Stimulated activated CD4-positive, alpha-beta T cell treated with anti-CD3 and anti-CD28 coated beads, Interleukin-4, amount 100 ng/mL, for 24 hours (primary cell): ENCODE measurements around the gene RBL1.
"Not testable (repeated sequence)": the region's sequence is repeated elsewhere in the genome, so short reads cannot be mapped to it uniquely, and the experiment has no call there.

Experiments used
- DNase-seq: peaks from one replicate; pipeline ENCODE4 v3.0.0-alpha.2; 2020

Gene RBL1

DNA sequence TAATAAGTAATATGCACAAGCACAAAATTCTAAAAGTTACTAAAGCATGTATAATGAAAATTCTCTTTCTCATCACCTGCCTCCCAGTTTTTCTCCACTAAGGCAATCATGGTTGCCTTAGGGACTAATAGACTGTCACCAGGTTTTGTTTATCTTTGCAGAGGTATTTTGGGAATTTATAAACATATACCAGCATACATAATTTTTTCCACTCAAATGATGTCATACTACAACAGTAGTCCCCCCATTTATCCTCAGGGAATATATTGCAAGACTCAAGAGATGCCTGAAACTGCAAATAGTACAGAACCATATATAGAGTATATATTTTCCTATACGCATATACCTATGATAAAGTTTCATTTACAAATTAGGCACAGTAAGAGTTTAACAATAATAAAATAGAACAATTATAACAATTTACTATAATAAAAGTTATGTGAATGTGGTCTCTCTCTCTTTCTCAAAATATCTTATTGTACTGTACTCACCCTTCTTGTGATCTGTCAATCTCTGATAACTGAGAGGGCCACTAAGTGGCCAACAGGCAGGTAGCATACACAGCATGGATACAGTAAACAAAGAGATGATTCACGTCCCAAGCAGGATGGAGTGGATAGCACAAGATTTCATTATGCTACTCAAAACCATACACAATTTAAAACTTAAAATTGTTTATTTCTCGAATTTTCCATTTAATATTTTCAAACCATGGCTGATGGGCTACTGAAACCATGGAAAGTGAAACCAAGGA lies 19.7 kb downstream of the RBL1 start:
- DNase-seq, result no peak

DNA sequence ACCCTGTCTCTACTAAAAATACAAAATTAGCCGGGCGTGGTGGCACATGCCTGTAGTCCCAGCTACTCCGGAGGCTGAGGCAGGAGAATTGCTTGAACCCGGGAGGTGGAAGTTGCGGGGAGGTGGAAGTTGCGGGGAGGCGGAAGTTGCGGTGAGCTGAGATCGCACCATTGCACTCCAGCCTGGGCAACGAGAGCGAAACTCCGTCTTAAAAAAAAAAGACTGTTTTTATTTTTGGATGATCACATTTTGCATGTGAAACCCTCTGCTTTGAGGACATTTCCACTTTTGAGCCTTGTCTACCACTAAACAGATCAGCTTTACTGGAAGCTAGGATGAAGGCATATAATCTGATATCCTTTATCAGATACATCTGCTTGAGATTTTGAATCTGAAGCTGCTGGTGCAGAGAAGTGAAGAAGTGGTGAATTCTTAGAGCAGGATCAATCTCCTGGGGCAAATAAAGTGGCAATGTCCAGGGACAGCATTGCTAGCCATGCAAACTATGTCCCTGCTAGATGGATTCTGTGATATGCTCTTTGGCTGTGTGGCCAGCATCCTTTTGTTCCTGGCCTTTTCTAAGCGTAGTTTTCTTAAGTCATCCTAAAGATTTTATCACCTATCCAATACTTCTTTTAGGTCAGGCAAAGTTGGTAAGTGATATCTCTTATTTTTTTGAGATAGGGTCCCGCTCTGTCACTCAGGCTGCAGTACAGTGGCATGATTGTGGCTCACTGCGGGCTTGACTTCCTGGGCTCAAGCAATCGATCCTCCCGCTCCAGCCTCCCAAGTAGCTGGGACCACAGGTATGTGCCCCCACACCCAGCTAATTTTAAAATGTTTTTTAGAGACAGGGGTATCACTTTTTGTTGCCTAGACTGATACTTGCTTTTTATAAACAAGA lies 23.3 kb downstream of the RBL1 start:
- DNase-seq, result no peak

DNA sequence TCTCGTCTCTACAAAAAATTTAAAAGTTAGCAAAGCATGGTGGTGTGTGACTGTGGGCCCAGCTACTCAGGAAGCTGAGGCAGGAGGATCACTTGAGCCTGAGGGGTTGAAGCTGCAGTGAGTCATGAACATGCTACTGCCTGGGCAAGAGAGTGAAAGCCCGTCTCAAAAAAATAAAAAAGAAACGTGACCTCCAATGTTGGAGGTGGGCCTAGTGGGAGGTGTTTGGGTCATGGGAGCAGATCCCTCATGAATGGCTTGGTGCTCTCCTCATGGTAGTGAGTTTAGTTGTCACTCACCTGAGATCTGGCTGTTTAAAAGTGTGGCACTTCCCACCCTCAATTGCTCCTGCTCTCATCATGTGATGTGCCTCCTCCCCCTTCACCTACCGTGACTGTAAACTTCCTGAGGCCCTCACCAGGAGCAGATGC lies 24.3 kb downstream of the RBL1 start:
- peak; percentile 37 for DNase-seq

DNA sequence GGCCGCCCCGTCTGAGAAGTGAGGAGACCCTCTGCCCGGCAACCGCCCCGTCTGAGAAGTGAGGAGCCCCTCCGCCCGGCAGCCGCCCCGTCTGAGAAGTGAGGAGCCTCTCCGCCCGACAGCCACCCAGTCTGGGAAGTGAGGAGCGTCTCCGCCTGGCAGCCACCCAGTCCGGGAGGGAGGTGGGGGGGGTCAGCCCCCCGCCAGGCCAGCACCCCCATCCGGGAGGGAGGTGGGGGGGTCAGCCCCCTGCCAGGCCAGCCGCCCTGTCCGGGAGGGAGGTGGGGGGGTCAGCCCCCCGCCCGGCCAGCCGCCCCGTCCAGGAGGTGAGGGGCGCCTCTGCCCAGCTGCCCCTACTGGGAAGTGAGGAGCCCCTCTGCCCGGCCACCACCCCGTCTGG lies 26.2 kb downstream of the RBL1 start:
- not testable (repeated sequence) for DNase-seq

DNA sequence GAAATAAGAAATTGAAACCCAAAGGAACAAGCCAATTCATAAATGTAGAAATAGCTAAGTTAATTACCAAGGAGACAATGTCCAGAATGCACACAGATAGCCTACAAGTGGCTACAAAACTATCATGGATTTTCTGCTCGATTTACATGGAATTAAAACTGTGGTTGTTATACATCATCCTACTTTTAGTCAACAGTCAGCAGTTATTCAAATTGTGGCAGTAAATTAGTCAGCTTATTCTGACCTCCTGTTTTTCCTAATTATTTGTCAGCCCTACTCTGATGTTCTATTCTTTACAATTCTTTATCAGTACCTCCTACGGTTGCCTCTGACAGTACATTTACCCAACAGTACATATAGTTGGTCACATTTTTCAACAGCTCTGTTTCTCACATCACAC lies 29.6 kb downstream of the RBL1 start:
- DNase-seq, result no peak

DNA sequence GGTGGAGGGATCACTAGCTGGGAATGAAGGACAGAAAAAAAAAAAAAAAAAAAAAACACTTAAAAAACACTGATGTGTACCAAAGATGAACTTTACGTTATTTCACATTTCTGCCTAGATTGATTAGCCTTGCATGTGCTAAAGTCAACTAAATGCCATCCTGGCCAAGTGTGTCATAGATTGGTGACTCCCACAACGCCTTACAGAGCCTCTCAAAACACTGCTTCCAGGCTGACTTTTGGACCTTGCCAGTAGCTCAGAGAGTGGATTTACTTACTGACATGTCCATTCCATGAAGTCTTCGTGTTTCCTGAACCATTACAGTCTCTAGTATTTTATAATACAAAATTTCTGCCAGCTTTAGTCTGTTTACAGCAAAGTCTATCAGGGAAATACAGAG lies 40.5 kb downstream of the RBL1 start:
- DNase-seq, result no peak

DNA sequence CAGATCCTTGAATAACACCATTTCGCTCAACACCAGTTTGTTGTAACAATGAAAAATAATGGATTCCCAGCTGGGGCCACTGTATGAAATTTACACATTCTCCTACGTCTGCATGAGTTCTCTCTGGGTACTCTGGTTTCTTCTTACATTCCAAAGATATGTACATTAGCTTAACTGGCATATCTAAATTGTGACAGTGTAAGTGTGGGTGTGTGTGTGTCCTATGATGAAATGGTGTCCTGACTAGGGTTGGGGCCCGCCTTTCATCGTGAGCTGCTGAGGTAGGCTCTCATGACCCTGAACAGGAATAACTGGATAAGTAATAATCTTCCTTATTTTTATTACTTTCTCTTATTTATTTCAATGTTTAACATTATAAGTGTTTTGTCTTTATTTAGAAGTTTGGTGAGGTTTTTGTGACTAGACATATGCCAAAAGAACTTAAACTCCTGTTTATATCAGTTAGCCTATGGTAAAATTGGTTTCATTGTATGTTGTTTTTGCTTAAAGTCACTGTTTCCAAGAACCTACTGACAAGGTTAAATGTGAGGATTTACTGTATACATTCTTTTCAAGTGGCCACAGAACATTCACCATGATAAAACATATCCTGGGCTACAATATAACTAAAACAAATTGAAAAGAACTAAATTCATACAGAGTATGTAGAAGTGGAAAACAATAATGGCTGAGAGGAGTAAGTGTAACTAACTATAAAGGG lies 42.4 kb downstream of the RBL1 start:
- DNase-seq, result no peak

DNA sequence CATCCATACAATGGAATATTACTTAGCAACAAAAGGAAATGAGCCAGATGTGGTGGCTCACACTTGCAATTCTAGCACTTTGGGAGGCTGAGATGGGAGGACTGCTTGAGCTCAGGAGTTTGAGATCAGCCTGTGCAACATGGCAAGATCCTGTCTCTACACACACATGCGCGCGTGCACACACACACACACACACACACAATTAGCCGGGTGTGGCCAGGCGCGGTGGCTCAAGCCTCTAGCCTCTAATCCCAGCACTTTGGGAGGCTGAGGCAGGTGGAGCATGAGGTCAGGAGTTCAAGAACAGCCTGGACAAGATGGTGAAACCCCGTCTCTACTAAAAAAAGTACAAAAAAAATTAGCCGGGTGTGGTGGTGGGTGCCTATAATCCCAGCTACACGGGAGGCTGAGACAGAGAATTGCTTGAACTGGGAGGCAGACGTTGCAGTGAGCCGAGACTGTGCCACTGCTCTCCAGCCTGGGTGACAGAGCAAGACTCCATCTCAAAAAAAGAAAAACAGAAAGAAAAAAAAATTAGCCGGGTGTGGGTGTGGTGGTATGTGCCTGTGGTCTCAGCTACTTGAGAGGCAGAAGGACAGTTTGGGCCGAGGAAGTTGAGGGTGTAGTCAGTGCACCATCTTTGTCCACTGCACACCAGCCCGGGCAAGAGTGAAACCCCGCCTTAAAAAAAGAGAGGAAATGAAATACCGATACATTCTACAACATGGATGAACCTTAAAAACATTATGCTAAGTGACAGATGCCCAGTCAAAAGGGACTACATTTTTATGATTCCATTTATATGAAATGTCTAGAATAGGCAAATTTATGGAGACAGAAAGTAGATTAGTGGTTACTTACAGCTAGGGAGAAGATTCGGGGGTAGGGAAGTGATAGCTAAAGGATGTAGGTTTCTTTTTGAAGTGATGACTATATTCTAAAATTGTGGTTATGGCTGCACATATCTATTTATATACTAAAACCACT lies 52.5 kb downstream of the RBL1 start:
- peak; percentile 33 for DNase-seq

DNA sequence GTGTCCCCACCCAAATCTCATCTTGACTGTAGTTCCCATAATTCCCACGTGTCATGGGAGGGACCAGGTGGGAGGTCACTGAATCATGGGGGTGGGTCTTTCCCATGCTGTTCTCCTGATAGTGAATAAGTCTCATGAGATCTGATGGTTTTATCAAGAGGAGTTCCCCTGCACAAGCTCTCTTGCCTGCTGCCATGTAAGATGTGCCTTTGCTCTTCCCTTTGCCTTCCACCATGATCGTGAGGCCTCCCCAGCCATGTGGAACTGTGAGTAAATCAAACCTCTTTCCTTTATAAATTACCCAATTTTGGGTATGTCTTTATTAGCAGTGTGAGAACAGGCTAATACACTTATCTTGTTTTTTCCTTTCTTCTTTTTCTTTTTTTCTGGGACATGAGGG lies 56.4 kb downstream of the RBL1 start:
- not testable (repeated sequence) for DNase-seq

DNA sequence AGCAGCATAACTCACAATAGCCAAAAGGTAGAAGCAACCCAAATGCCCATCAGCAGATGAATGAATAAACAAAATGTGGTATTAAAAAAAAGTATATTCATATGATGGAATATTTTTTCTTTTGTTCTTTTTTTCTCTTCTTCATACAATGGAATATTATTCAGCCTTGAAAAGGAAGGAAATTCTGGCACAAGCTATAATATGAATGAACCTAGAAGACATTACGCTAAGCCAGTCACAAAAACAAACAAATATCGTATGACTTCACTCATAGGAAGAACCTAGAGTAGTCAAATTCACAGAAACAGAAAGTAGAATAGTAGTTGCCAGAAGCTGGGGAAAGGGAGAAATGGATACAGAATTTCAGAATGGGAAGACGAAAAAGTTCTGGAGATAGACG lies 63.7 kb downstream of the RBL1 start:
- no peak for DNase-seq

DNA sequence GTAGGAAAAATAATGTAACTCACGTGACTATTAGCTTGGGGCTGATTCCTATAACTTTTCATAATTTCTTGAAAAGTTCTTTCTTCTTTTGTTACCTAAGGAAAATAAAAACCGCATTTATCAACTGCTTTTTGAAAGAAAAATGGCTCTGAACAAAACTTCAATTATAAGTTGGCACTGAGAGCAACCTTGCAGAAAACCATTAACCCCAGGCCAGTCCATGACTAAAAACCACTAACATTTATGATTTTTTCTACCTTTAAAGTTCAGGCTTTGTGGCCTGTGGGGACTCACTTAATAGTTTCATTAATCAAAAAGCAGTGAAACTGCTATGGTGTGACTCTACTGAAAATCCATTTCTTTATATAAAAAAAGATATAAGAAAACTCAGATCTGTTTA lies 75.2 kb downstream of the RBL1 start:
- DNase-seq, result no peak

DNA sequence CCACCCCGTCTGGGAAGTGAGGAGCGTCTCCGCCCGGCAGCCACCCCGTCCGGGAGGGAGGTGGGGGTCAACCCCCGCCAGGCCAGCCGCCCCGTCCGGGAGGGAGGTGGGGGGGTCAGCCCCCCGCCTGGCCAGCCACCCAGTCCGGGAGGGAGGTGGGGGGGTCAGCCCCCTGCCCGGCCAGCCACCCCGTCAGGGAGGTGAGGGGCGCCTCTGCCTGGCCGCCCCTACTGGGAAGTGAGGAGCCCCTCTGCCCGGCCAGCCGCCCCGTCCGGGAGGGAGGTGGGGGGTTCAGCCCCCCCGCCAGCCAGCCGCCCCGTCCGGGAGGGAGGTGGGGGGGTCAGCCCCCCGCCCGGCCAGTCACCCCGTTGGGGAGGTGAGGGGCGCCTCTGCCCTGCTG lies 83.2 kb downstream of the RBL1 start:
- not testable (repeated sequence) for DNase-seq

DNA sequence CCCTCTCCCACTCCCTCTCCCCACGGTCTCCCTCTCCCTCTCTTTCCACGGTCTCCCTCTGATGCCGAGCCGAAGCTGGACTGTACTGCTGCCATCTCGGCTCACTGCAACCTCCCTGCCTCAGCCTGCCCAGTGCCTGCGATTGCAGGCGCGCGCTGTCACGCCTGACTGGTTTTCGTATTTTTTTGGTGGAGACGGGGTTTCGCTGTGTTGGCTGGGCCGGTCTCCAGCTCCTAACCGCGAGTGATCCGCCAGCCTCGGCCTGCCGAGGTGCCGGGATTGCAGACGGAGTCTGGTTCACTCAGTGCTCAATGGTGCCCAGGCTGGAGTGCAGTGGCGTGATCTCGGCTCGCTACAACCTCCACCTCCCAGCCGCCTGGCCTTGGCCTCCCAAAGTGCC lies 83.9 kb downstream of the RBL1 start:
- DNase-seq, result not testable (repeated sequence)

DNA sequence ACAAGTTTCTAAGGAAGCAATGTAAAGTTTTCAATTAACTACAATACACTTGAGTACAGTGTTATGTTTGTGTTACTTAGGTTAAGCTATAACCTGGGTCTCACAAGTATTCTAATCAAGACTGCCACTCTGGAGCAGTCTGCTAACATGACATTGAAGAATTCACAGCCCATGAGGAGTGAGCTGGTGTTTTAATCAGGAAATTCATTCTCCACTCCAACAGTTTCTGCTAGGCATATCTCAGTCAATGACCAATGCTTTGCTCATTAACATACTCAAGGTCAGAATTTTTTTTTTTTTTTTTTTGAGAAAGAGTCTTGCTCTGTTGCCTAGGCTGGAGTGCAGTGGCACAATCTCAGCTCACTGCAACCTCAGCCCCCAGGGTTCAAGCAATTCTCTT lies 84.7 kb downstream of the RBL1 start:
- no peak for DNase-seq

DNA sequence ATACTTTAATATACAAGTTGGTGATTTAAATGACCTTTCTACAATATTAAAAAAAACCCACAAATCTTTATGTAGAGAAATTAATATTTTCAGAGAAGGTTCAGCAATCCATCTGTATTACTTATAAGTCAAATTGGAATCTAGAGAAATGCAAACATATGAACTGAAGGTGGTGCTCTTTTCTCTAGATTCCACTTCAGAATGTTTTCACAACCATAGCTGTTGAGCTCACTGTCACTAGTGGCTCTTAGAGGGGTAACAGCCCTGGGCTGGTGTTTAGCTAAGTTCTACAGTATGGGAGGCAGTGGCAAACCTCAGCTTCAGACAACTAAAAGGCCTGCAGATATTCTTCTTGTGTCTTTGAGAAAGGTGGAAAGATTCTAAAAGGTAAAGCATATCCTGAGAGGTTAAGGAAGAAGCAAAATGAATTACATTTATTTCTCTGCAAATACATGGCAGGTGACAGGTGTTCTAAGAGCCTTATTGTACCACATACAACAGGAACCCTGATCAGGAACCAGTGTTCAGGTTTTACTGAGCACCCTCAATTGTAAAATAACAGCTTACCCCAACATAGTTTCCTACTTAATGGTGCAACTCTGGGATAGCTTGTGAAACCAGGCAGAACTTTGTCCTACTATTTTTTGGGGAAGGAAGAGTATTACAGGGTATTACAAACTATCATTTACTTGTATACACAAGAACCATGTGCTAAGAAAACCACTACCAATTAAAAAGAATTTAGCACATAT lies 87.7 kb downstream of the RBL1 start:
- DNase-seq, result no peak

DNA sequence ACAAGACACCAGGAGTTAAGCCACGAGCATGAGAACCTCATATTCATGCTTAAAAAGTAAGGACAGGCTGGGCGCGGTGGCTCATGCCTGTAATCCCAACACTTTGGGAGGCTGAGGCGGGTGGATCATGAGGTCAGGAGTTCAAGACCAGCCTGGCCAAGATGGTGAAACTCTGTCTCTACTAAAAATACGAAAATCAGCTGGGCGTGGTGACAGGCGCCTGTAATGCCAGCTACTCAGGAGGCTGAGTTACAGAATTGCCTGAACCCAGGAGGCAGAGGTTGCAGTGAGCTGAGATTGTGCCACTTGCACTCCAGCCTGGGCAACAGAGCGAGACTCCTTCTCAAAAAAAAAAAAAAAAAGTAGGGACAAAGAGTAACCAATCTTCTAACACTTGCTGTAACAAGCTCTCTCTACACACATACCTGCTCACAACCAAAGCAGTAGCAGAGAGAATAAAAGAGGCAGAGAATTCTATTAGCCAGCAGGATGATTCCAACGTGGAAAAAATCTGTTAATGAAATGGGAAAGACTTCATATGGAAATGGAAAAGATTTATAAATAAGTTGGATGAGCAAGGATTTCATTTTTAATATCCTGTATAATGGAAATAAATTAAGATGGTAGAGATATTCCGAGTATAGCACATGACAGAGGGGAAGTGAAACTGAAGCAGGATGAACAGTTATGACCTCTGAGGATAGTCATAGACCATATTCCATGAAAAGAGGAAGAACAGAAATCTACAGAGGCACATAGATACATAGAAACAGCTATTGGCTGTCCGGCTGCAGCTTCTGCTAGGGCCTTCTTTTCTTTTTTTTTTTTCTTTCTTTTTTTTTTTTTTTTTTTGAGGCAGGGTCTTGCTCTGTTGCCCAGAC lies 90.5 kb downstream of the RBL1 start:
- DNase-seq, result not testable (repeated sequence)

DNA sequence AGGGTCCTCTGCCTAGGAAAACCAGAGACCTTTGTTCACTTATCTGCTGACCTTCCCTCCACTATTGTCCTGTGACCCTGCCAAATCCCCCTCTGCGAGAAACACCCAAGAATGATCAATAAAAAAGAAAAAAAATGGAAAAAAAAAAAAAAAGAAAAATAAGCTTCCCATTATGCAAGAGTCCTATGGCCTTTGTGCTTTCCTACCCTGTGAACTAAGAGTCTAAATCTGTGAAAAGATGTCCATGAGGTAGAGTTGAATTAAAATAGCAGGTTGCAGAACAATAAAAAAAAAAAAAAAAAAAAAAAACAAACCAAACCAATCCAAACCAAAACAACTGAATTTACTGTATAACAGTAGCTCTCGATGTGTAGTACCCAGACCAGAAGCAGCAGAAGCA lies 94.2 kb downstream of the RBL1 start:
- DNase-seq, result not testable (repeated sequence)

DNA sequence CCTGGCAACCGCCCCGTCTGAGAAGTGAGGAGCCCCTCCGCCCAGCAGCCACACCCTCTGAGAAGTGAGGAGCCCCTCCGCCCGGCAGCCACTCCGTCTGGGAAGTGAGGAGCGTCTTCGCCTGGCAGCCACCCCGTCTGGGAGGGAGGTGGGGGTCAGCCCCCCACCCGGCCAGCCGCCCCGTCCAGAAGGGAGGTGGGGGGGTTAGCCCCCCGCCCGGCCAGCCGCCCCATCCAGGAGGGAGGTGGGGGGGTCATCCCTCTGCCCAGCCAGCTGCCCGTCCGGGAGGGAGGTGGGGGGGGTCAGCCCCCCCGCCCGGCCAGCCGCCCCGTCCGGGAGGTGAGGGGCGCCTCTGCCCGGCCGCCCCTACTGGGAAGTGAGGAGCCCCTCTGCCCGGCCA lies 95.6 kb downstream of the RBL1 start:
- DNase-seq, result not testable (repeated sequence)

DNA sequence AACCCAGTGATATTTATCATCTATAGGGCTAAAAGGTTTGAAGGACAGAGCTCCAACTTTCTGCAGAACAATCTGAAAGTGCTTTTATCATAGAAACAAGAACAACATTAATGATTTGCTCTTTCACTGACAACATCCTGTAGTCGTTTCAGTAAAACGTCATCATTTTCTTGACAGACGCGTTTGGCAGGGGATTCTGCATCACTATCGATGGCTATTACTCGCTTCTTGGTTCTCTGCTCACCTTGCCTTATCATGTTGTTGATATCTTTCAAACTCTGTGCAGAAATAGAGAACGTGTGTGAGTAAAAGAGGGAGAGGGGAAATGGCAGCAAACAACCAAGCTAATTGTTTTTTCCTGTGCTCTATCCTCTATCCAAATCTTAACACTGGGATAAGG lies 97.1 kb downstream of the RBL1 start:
- DNase-seq, result no peak

DNA sequence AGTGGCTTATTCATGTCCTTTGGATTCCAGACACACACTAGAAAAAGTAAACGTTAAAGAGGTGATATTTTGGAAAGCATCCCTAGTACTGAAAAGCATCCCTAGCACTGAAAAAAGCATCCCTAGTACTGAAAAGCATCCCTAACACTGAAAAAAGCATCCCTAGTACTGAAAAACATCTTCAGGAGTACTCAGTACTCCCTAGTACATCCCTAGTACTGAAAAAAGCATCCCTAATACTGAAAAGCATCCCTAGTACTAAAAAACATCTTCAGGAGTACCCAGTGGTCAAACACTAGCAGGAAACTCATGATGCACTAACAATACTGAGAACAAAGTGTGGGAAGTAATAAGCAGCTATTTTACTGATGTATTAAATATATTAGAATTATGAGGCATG lies 98.7 kb downstream of the RBL1 start:
- DNase-seq, result no peak
